K562 (cell line): ENCODE data around the gene COPS6. TPM values are rescaled to one million over a fixed set of nuclear protein-coding genes. Genes with fewer than 3 reads are reported as not detected.

Experiments used
- AFF4 ChIP-seq: sonication (generic); formaldehyde crosslinking; IDR thresholded peaks from 2 replicates; pipeline ENCODE4 v1.8.0; 2023; ENCODE audit warnings: mild to moderate bottlenecking, missing genetic modification reagents
- ATF1 ChIP-seq, 2 experiments: fragments of 450-650 bp in 1 of 2; IDR thresholded peaks; 2 replicates each; pipeline ENCODE4 v1.6.1; 2016; ENCODE audit warnings: missing compliant biosample characterization in 1 of 2, missing genetic modification characterization in 1 of 2
- BDP1 ChIP-seq: IDR thresholded peaks from 3 replicates; pipeline ENCODE4 v1.6.1; 2011; ENCODE audit not compliant: insufficient read length, insufficient read depth
- BRF1 ChIP-seq: IDR thresholded peaks from 3 replicates; pipeline ENCODE4 v1.6.1; 2011; ENCODE audit warnings: borderline replicate concordance, mild to moderate bottlenecking; ENCODE audit not compliant: insufficient read length; ENCODE audit errors: extremely low read depth
- CBFA2T2 ChIP-seq: fragments of 450-650 bp; conservative IDR thresholded peaks from 2 replicates; pipeline ENCODE4 v1.6.1; 2017; ENCODE audit warnings: mild to moderate bottlenecking
- EZH2 ChIP-seq: IDR thresholded peaks from 2 replicates; pipeline ENCODE4 v1.6.1; 2012; ENCODE audit warnings: low read depth, mild to moderate bottlenecking, inconsistent platforms, low read length, borderline replicate concordance
- FOXA3 ChIP-seq, 2 experiments: fragments of 450-650 bp in 1 of 2; sonication (generic) in 1 of 2; formaldehyde crosslinking; IDR thresholded peaks in 1 of 2; conservative IDR thresholded peaks in 1 of 2; 2 replicates each; pipeline versions ENCODE4 v1.4.0 to v1.8.0; 2020 to 2022; ENCODE audit warnings: mild to moderate bottlenecking in 2 of 2, missing genetic modification reagents in 1 of 2
- FOXK2 ChIP-seq, 2 experiments: fragments of 450-650 bp; IDR thresholded peaks in 1 of 2; conservative IDR thresholded peaks in 1 of 2; 2 replicates each; pipeline ENCODE4 v1.6.1; 2016; ENCODE audit warnings: low read depth in 2 of 2, mild to moderate bottlenecking in 1 of 2
- HLTF ChIP-seq: fragments of 450-650 bp; IDR thresholded peaks from 2 replicates; pipeline ENCODE4 v1.6.1; 2016
- HNRNPK ChIP-seq: fragments of 200-400 bp; formaldehyde crosslinking; IDR thresholded peaks from one replicate; pipeline ENCODE4 v1.6.1; 2018; ENCODE audit warnings: mild to moderate bottlenecking, low read depth, low read length; ENCODE audit not compliant: poor library complexity, severe bottlenecking
- JUND ChIP-seq, 2 experiments: IDR thresholded peaks; 2 replicates in 1 of 2; 3 replicates in 1 of 2; pipeline ENCODE4 v1.6.1; 2011; ENCODE audit warnings: borderline replicate concordance in 2 of 2, low read depth in 2 of 2, low read length in 2 of 2, improper control_type of control experiment in 1 of 2, missing biosample characterization in 1 of 2, missing genetic modification characterization in 1 of 2, missing genetic modification reagents in 1 of 2
- MED1 ChIP-seq: sonication (generic); formaldehyde crosslinking; IDR thresholded peaks from 2 replicates; pipeline ENCODE4 v1.8.1; 2023; ENCODE audit warnings: missing genetic modification reagents, borderline replicate concordance
- MYC ChIP-seq, 2 experiments: fragments of 250-450 bp in 1 of 2; sonication (Bioruptor Pico) in 1 of 2; IDR thresholded peaks; 2 replicates each; pipeline versions ENCODE4 v1.5.1 to v1.6.1; 2012 to 2021; ENCODE audit warnings: low read depth in 2 of 2, borderline replicate concordance in 1 of 2, improper control_type of control experiment in 1 of 2, low read length in 1 of 2, mild to moderate bottlenecking in 1 of 2, moderate library complexity in 1 of 2
- NR3C1 ChIP-seq: sonication (generic); formaldehyde crosslinking; IDR thresholded peaks from 2 replicates; pipeline ENCODE4 v1.8.1; 2022; ENCODE audit warnings: missing genetic modification reagents
- NR4A1 ChIP-seq, 2 experiments: fragments of 250-450 bp in 1 of 2; fragments of 450-650 bp in 1 of 2; sonication (Bioruptor Pico) in 1 of 2; IDR thresholded peaks; 2 replicates each; pipeline versions ENCODE4 v1.4.0 to v1.6.1; 2016 to 2020; ENCODE audit warnings: mild to moderate bottlenecking in 2 of 2, missing compliant biosample characterization in 1 of 2, missing genetic modification characterization in 1 of 2, moderate library complexity in 1 of 2
- PYGO2 ChIP-seq: fragments of 450-650 bp; IDR thresholded peaks from 2 replicates; pipeline ENCODE4 v1.6.1; 2016; ENCODE audit warnings: mild to moderate bottlenecking, missing genetic modification characterization, moderate library complexity, missing compliant biosample characterization
- SP1 ChIP-seq: sonication (generic); formaldehyde crosslinking; IDR thresholded peaks from 2 replicates; pipeline ENCODE4 v1.8.1; 2022; ENCODE audit warnings: mild to moderate bottlenecking, missing genetic modification reagents
- STAG1 ChIP-seq: sonication (generic); formaldehyde crosslinking; IDR thresholded peaks from 2 replicates; pipeline ENCODE4 v1.5.0; 2020; ENCODE audit warnings: missing genetic modification reagents, borderline replicate concordance
- TRIM28 ChIP-seq: fragments of 450-650 bp; IDR thresholded peaks from 2 replicates; pipeline ENCODE4 v1.6.1; 2017
- ZNF347 ChIP-seq: fragments of 450-650 bp; formaldehyde crosslinking; IDR thresholded peaks from 2 replicates; pipeline ENCODE4 v1.4.0; 2020; ENCODE audit warnings: low read depth, mild to moderate bottlenecking, moderate library complexity
- ZNF384 ChIP-seq: IDR thresholded peaks from 2 replicates; pipeline ENCODE4 v1.6.1; 2012; ENCODE audit warnings: low read depth, low read length, improper control_type of control experiment
- ZNF583 ChIP-seq: fragments of 250-450 bp; sonication (Bioruptor Pico); IDR thresholded peaks from 2 replicates; pipeline ENCODE4 v1.4.0; 2020
- ZNF668 ChIP-seq: fragments of 250-450 bp; sonication (Bioruptor Pico); IDR thresholded peaks from 2 replicates; pipeline ENCODE4 v1.8.0; 2022; ENCODE audit warnings: mild to moderate bottlenecking, inconsistent platforms
- ZSCAN29 ChIP-seq: fragments of 450-650 bp; IDR thresholded peaks from 2 replicates; pipeline ENCODE4 v1.6.1; 2017
- polyA plus RNA-seq, 8 experiments: library from polyadenylated mRNA; depleted of rRNA in 4 of 8; stranded (reverse) in 5 of 8; unstranded in 3 of 8; fragments of >200 nt; fragmentation: Nextera tagmentation in 2 of 8; fragmentation: Illumina TruSeq in 1 of 8; extraction: Ambion mirVana in 2 of 8; extraction: Trizol in 1 of 8; gene quantifications; 2 replicates each; pipeline versions ENCODE4 v1.2.1 to v1.2.3, GENCODE V29; 2011 to 2014; ENCODE audit warnings: inconsistent platforms in 1 of 8, missing spikeins in 1 of 8
- total RNA-seq, 7 experiments: library from RNA; depleted of rRNA in 6 of 7; stranded (reverse); fragments of >200 nt in 6 of 7; fragmentation: Illumina TruSeq in 2 of 7; extraction: Trizol in 2 of 7; gene quantifications; 2 replicates each; pipeline versions ENCODE4 v1.2.1 to v1.2.3, GENCODE V29; 2011 to 2021; ENCODE audit warnings: low replicate concordance in 1 of 7

Gene COPS6
- total and polyA plus RNA-seq, 9 of the 15 experiments (the other 6 are each of a cell fraction or from before 2014, with no cell fraction given): 63.0 to 331 (median 168) TPM

DNA sequence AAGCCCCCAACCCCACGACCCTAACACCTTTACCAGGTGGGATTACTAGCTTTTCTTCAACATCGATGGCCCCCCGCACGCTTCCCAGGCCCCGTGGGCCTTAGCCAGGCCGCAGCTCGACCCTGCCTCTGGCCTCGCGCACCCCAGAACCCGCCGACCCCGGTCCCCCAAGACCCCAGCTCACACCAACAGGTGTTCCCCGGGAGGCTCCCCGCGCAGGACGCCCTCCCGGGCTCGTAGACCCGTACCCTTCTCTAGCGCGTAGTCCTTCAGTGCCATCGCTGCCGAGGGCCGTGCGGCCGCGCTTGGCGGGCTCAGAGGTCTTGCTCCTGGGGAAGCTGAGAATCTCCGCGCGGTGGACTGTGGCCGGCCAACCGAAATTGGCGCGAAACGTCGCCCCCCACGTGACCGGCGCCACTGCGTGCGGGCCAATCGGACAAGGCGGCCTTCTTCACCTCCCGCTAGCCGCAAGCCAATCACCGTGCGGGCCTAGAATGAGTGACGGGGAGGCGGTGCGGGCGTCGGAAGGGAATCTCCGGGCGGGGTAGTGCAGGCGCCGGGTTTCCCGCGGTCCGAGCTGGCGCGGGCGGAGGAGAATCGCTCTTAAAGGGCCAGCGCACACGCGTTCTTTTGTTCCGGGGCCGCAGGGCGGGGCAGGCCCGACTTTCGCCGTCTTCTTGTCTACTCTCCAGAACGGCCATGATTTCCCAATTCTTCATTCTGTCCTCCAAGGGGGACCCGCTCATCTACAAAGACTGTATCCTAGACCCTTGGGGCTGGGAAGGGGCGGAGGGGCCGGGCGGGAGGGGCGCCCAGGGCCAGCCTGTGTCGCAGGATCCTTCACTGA, 12.5 kb downstream of the COPS6 start, which contains the start of the genes AP4M1 and MCM7 (continued):
- peak; percentile 49; the same call in 1 of the 2 replicates for TF ChIP-seq JUND (IDR thresholded peaks at IDR 0.05; ENCODE audit: borderline replicate concordance, low read depth, low read length)
- no peak; the same call in 2 of the 3 replicates for TF ChIP-seq JUND (tag; IDR thresholded peaks at IDR 0.05; ENCODE audit: borderline replicate concordance, low read depth, low read length)
- TF ChIP-seq BDP1: no peak
- TF ChIP-seq ZNF668 (CRISPR knock-in tag): peak; percentile 55; the same call in 1 of the 2 replicates
- no peak for TF ChIP-seq BRF1
- no peak for TF ChIP-seq HLTF
- TF ChIP-seq MED1: no peak
- TF ChIP-seq MYC (IDR thresholded peaks at IDR 0.05; ENCODE audit: low read depth, low read length): peak; percentile 84
- TF ChIP-seq MYC (CRISPR knock-in tag; IDR thresholded peaks at IDR 0.05; ENCODE audit: borderline replicate concordance, low read depth): peak; percentile 93; the same call in 1 of the 2 replicates
- 0 out of 2 replicates have a peak, but pooled peaks have one; percentile 21 for TF ChIP-seq ATF1 (CRISPR knock-in tag; IDR thresholded peaks at IDR 0.05)
- peak; percentile 78 for TF ChIP-seq ATF1 (tag; IDR thresholded peaks at IDR 0.05)
- TF ChIP-seq NR3C1 (CRISPR knock-in tag): peak; percentile 78; the same call in 1 of the 2 replicates
- peak in 1 of 2 experiments; percentile 60; a peak in 2 of 4 replicates for TF ChIP-seq FOXA3 (CRISPR knock-in tag; conservative IDR thresholded peaks at IDR 0.05 in 1 of 2, IDR thresholded peaks at IDR 0.05 in 1 of 2)
- TF ChIP-seq EZH2: no peak
- no peak for TF ChIP-seq PYGO2 (tag)
- no peak for TF ChIP-seq STAG1 (CRISPR knock-in tag)
- TF ChIP-seq ZNF384: no peak
- TF ChIP-seq AFF4 (CRISPR knock-in tag): no peak
- peak; percentile 84 for TF ChIP-seq CBFA2T2
- peak; percentile 86 for TF ChIP-seq SP1 (CRISPR knock-in tag)
- peak; percentile 80 for TF ChIP-seq NR4A1 (CRISPR knock-in tag; IDR thresholded peaks at IDR 0.05)
- TF ChIP-seq NR4A1 (tag; IDR thresholded peaks at IDR 0.05): no peak
- TF ChIP-seq TRIM28: no peak
- TF ChIP-seq ZSCAN29: no peak
- peak; percentile 79 for TF ChIP-seq ZNF583 (CRISPR knock-in tag)
- no peak for TF ChIP-seq HNRNPK
- TF ChIP-seq ZNF347 (CRISPR knock-in tag): 0 out of 2 replicates have a peak, but pooled peaks have one; percentile 26
- peak; percentile 53 to 68; a peak in 2 of 4 replicates for TF ChIP-seq FOXK2 (conservative IDR thresholded peaks at IDR 0.05 in 1 of 2, IDR thresholded peaks at IDR 0.05 in 1 of 2; ENCODE audit: low read depth in 2 of 2)
